HG03066 (cell line): ENCODE measurements around the gene NTN3.

ENCODE experiments used
- ATAC-seq: cut with Tn5 transposase; IDR thresholded peaks from one replicate; pipeline ENCODE4 v1.9.1; 2021; ENCODE audit warnings: low read depth; ENCODE audit not compliant: unreplicated experiment

Gene NTN3

GRCh38 chr16:2494616-2495015 lies 23.5 kb downstream of the NTN3 start:
- ATAC-seq, result no peak

GRCh38 chr16:2495041-2495440 lies 23.9 kb downstream of the NTN3 start:
- no peak for ATAC-seq

- no peak for ATAC-seq
Measured at GRCh38 chr16:2496223-2497115, 25.4 kb downstream of the NTN3 start.

GRCh38 chr16:2497116-2497630 lies 26.1 kb downstream of the NTN3 start:
- ATAC-seq, result no peak

GRCh38 chr16:2497695-2498484 lies 26.8 kb downstream of the NTN3 start:
- ATAC-seq, result no peak

- no peak for ATAC-seq
Measured at GRCh38 chr16:2498531-2499253, 27.6 kb downstream of the NTN3 start.

- ATAC-seq, result no peak
Measured at GRCh38 chr16:2499454-2499853, 28.4 kb downstream of the NTN3 start.

- ATAC-seq, result no peak
Measured at GRCh38 chr16:2499890-2500429, 28.9 kb downstream of the NTN3 start.

- no peak for ATAC-seq
Measured at GRCh38 chr16:2500430-2500917, 29.4 kb downstream of the NTN3 start.

GRCh38 chr16:2500918-2501750 lies 30.0 kb downstream of the NTN3 start:
- no peak for ATAC-seq

GRCh38 chr16:2501946-2502895 lies 31.1 kb downstream of the NTN3 start:
- no peak for ATAC-seq

GRCh38 chr16:2505695-2506094 lies 34.6 kb downstream of the NTN3 start:
- ATAC-seq, result no peak

GRCh38 chr16:2507052-2507659 lies 36.1 kb downstream of the NTN3 start:
- ATAC-seq, result no peak

GRCh38 chr16:2507665-2508064 lies 36.6 kb downstream of the NTN3 start:
- no peak for ATAC-seq

GRCh38 chr16:2508722-2509400 lies 37.8 kb downstream of the NTN3 start:
- no peak for ATAC-seq

- no peak for ATAC-seq
Measured at GRCh38 chr16:2511128-2511800, 40.2 kb downstream of the NTN3 start.
